ENCODE results near the gene CADM4.

DNA sequence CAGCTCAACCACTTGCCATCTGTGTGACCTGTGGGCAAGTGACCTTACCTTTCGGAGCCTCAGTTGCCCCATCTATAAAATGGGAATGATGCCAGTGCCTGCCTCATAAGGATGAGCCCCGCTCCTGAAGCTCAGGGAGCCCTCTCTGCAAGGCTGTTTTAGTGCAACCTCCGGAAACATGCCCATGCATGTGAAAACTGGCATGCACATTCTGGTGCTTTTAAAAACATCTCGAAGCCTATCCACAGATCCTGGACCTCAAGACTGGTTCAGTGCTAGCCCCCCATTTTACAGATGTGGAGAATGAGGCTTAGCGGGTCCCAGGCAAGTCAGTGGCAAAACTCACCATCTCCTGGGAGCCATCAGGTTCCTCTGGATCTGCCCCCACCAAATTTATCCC lies 5.6 kb downstream of the CADM4 start:
- TF ChIP-seq CTCF (conservative IDR thresholded peaks at IDR 0.05; ENCODE audit: low read depth, low read length) (no peak), EZH2 (IDR thresholded peaks at IDR 0.05; ENCODE audit: borderline replicate concordance, low read depth, low read length, poor library complexity, severe bottlenecking) (no peak)
